ENCODE data around the gene PLB1. TPM values are rescaled to one million over a fixed set of nuclear protein-coding genes. Genes with fewer than 3 reads are reported as not detected.

Gene PLB1
- total RNA-seq, 1 experiment from 2014 or later: 0.44 TPM

- POLR2A ChIA-PET: no interaction called here
- no peak overlapping the region for H3K4me3 Mint-ChIP-seq
- no peaks in the 10 kb centered on the region for H3K27me3 Mint-ChIP-seq (ENCODE audit: low read depth)
- H3K4me1 Mint-ChIP-seq: peaks cover 21% of the 10 kb centered on the region
- no peak for DNase-seq (ENCODE audit: low spot score)
- CTCF ChIA-PET: interaction anchor here (1.0 kb wide), 1 partner anchor 9 kb away, joined by 3 read pairs; no protein-coding TSS in a partner anchor
- no peaks in the 10 kb centered on the region for H3K9me3 Mint-ChIP-seq
- ATAC-seq: no peak
- H3K27ac Mint-ChIP-seq: no peak overlapping the region
- TF ChIP-seq KAT7 (CRISPR knock-in tag; IDR thresholded peaks at IDR 0.05; ENCODE audit: borderline replicate concordance): no peak
- no peak for TF ChIP-seq E2F4 (CRISPR knock-in tag; IDR thresholded peaks at IDR 0.05; ENCODE audit: borderline replicate concordance, low read depth)
- TF ChIP-seq ZNF317 (CRISPR knock-in tag; IDR thresholded peaks at IDR 0.05; ENCODE audit: borderline replicate concordance, low read depth): no peak
- no peak for TF ChIP-seq JAZF1 (CRISPR knock-in tag; IDR thresholded peaks at IDR 0.05)
- no peak for TF ChIP-seq MAX (CRISPR knock-in tag; IDR thresholded peaks at IDR 0.05)
- TF ChIP-seq TCF7 (CRISPR knock-in tag; IDR thresholded peaks at IDR 0.05; ENCODE audit: low read depth): no peak
- TF ChIP-seq NR3C1 (CRISPR knock-in tag; conservative IDR thresholded peaks at IDR 0.05; ENCODE audit: low read depth): no peak
- TF ChIP-seq FOXP4 (CRISPR knock-in tag; IDR thresholded peaks at IDR 0.05): no peak
- no peak for TF ChIP-seq TEAD4 (CRISPR knock-in tag; IDR thresholded peaks at IDR 0.05)
- H3K36me3 Mint-ChIP-seq: no peaks in the 10 kb centered on the region
These were observed 120.6 kb downstream of the PLB1 start for GRCh38 chr2:28616396-28616999.

- Mint-ChIP-seq H3K27me3 (ENCODE audit: low read depth) (no peaks in the 10 kb centered on the region), H3K27ac (no peak overlapping the region), H3K36me3 (no peaks in the 10 kb centered on the region), H3K4me3 (no peak overlapping the region), H3K4me1 (peaks cover 26% of the 10 kb centered on the region), H3K9me3 (no peaks in the 10 kb centered on the region)
- ChIA-PET CTCF (interaction anchor here (1.3 kb wide), 1 partner anchor 24 kb away, joined by 5 read pairs; no protein-coding TSS in a partner anchor), POLR2A (no interaction called here)
- no peak for ATAC-seq
- TF ChIP-seq JAZF1 (CRISPR knock-in tag; IDR thresholded peaks at IDR 0.05) (no peak), FOXJ3 (CRISPR knock-in tag; IDR thresholded peaks at IDR 0.05; ENCODE audit: borderline replicate concordance) (no peak), NR2C2 (CRISPR knock-in tag; IDR thresholded peaks at IDR 0.05) (no peak), EMX1 (CRISPR knock-in tag; IDR thresholded peaks at IDR 0.05) (no peak), USF1 (CRISPR knock-in tag; IDR thresholded peaks at IDR 0.05) (no peak), ZNF138 (CRISPR knock-in tag; conservative IDR thresholded peaks at IDR 0.05) (no peak), ZNF396 (CRISPR knock-in tag; IDR thresholded peaks at IDR 0.05; ENCODE audit: borderline replicate concordance) (no peak), ATF6 (CRISPR knock-in tag; IDR thresholded peaks at IDR 0.05) (no peak), HMGA2 (CRISPR knock-in tag; IDR thresholded peaks at IDR 0.05) (no peak), E2F4 (CRISPR knock-in tag; IDR thresholded peaks at IDR 0.05; ENCODE audit: borderline replicate concordance, low read depth) (no peak), NFYB (CRISPR knock-in tag; conservative IDR thresholded peaks at IDR 0.05; ENCODE audit: low read depth) (no peak), GRHL2 (CRISPR knock-in tag; IDR thresholded peaks at IDR 0.05; ENCODE audit: insufficient replicate concordance, severe bottlenecking) (no peak), NFATC4 (CRISPR knock-in tag; IDR thresholded peaks at IDR 0.05) (no peak), ZBTB21 (CRISPR knock-in tag; IDR thresholded peaks at IDR 0.05; ENCODE audit: borderline replicate concordance) (no peak), FOXP4 (CRISPR knock-in tag; IDR thresholded peaks at IDR 0.05) (no peak), ATF2 (CRISPR knock-in tag; IDR thresholded peaks at IDR 0.05; ENCODE audit: borderline replicate concordance, low read depth) (no peak)
- DNase-seq (ENCODE audit: low spot score): no peak
These were observed 121.8 kb downstream of the PLB1 start for GRCh38 chr2:28617502-28618184.
